Endodermal cell (in vitro differentiated cells): ENCODE results near the gene ANKRD34C. TPM values are rescaled to one million over a fixed set of nuclear protein-coding genes. Genes with fewer than 3 reads are reported as not detected.

Experiments used
- DNase-seq: peaks from one replicate; pipeline ENCODE4 v3.0.0-alpha.2; 2017
- H3K27ac ChIP-seq: 2 replicates; pipeline ENCODE4 v1.5.1; 2013; ENCODE audit warnings: mild to moderate bottlenecking, low read depth, low read length, moderate library complexity
- H3K27me3 ChIP-seq: 2 replicates; pipeline ENCODE4 v1.6.1; 2013; ENCODE audit warnings: mild to moderate bottlenecking, low read length, moderate library complexity; ENCODE audit not compliant: insufficient read depth, control insufficient read depth, poor library complexity, severe bottlenecking
- H3K36me3 ChIP-seq: 2 replicates; pipeline ENCODE4 v1.7.0; 2013; ENCODE audit warnings: mild to moderate bottlenecking, low read length, moderate library complexity; ENCODE audit not compliant: control insufficient read depth, insufficient read depth
- H3K4me1 ChIP-seq: one replicate; pipeline ENCODE4 v1.7.0; 2013; ENCODE audit warnings: low read length; ENCODE audit not compliant: control insufficient read depth, insufficient read depth
- H3K4me3 ChIP-seq: 2 replicates; pipeline ENCODE4 v1.5.1; 2013; ENCODE audit warnings: mild to moderate bottlenecking, low read length, moderate library complexity
- H3K9ac ChIP-seq: 2 replicates; pipeline ENCODE4 v1.6.1; 2013; ENCODE audit warnings: mild to moderate bottlenecking, low read length, moderate library complexity; ENCODE audit not compliant: poor library complexity, severe bottlenecking; ENCODE audit errors: extremely low read depth
- H3K9me3 ChIP-seq: 2 replicates; pipeline ENCODE4 v1.6.1; 2013; ENCODE audit warnings: mild to moderate bottlenecking, low read length, moderate library complexity; ENCODE audit not compliant: control insufficient read depth
- H3K27ac Mint-ChIP-seq: 2 replicates; pipeline ENCODE4 v1.8.0; 2020; ENCODE audit warnings: mixed read lengths
- H3K27me3 Mint-ChIP-seq: 2 replicates; pipeline ENCODE4 v1.8.0; 2021; ENCODE audit warnings: mild to moderate bottlenecking, mixed read lengths; ENCODE audit not compliant: insufficient read depth
- H3K36me3 Mint-ChIP-seq: 2 replicates; pipeline ENCODE4 v1.8.0; 2020; ENCODE audit warnings: low read depth, mixed read lengths
- H3K4me1 Mint-ChIP-seq: 2 replicates; pipeline ENCODE4 v1.8.0; 2020; ENCODE audit warnings: mixed read lengths
- H3K4me3 Mint-ChIP-seq: 2 replicates; pipeline ENCODE4 v1.8.0; 2020; ENCODE audit warnings: mild to moderate bottlenecking, moderate library complexity, mixed read lengths
- H3K9me3 Mint-ChIP-seq: 2 replicates; pipeline ENCODE4 v1.8.0; 2020; ENCODE audit warnings: mild to moderate bottlenecking, mixed read lengths
- WGBS, 2 experiments: methylation state at CpG; one replicate each; pipeline versions ENCODE4 v1.1.5 to v1.1.7; 2013; ENCODE audit warnings: missing lambda C conversion rate in 2 of 2, mixed read lengths in 1 of 2; ENCODE audit not compliant: insufficient coverage in 1 of 2, insufficient read length in 1 of 2; 5-methylcytosine and 5-hydroxymethylcytosine counted together
- total RNA-seq, 2 donors: library from RNA; stranded (reverse); fragmentation: NEBNext Ultra II Directional in 1 of 2; extraction: Animal tissue kit (Norgen Biotek cat#: 25700) in 1 of 2; gene quantifications; 2 replicates in 1 of 2; 3 replicates in 1 of 2; pipeline ENCODE4 v1.2.1, GENCODE V29; 2021
- TF ChIP-seq, protein P1 (sequence below): fragments of 200-600 bp; sonication (generic); conservative IDR thresholded peaks from 2 replicates; pipeline ENCODE4 v1.5.0; 2021; ENCODE audit warnings: antibody characterized with exemption, mild to moderate bottlenecking

ANKRD34C gene
- total RNA-seq, 2 donors from 2014 or later, result not detected

DNA sequence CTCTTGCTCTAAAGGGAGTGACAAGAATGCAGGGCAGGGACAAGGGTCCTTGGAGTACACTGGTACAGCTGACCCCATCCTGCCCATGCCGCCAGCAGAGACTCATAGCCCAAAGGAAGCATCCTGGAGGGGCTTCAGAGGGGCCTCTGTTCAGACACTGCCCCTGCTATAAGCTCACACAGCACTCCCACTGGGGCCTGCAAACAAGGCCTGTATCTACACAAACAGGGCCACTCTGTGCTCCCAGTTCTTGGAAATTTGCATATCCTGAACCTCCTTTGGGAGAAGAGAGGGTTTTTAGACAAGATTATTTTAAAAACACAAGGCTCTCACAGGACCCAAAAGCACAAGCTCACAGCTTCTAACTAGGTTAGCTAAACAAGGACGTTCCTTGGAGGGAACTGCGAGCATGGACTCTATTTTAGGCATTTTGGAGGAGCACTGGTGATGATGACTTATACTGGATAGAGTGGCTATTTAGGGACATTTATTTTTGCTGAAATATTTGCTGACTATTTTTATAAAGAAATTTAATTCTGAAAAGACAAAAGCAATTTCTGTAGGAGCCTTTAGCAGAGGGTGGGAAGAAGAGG, 16.4 kb upstream of the ANKRD34C start:
- no peaks in the 10 kb centered on the region for H3K27me3 ChIP-seq
- H3K36me3 ChIP-seq, result no peaks in the 10 kb centered on the region
- no peaks in the 10 kb centered on the region for H3K9me3 Mint-ChIP-seq
- H3K27ac Mint-ChIP-seq, result no peak overlapping the region
- no peaks in the 10 kb centered on the region for H3K36me3 Mint-ChIP-seq
- no peaks in the 10 kb centered on the region for H3K4me1 Mint-ChIP-seq
- TF ChIP-seq, protein P1, sequence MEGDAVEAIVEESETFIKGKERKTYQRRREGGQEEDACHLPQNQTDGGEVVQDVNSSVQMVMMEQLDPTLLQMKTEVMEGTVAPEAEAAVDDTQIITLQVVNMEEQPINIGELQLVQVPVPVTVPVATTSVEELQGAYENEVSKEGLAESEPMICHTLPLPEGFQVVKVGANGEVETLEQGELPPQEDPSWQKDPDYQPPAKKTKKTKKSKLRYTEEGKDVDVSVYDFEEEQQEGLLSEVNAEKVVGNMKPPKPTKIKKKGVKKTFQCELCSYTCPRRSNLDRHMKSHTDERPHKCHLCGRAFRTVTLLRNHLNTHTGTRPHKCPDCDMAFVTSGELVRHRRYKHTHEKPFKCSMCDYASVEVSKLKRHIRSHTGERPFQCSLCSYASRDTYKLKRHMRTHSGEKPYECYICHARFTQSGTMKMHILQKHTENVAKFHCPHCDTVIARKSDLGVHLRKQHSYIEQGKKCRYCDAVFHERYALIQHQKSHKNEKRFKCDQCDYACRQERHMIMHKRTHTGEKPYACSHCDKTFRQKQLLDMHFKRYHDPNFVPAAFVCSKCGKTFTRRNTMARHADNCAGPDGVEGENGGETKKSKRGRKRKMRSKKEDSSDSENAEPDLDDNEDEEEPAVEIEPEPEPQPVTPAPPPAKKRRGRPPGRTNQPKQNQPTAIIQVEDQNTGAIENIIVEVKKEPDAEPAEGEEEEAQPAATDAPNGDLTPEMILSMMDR, result no peak
- H3K9ac ChIP-seq, result no peak overlapping the region
- no peak overlapping the region for H3K27ac ChIP-seq
- no peaks in the 10 kb centered on the region for H3K4me1 ChIP-seq
- no peak overlapping the region for H3K4me3 Mint-ChIP-seq
- 92 to 100% methylated on average over 2 to 3 of the region's 3 CpGs for WGBS, 2 experiments
- no peak for DNase-seq
- H3K4me3 ChIP-seq, result no peak overlapping the region
- no peaks in the 10 kb centered on the region for H3K9me3 ChIP-seq
- H3K27me3 Mint-ChIP-seq, result peaks cover 2% of the 10 kb centered on the region

DNA sequence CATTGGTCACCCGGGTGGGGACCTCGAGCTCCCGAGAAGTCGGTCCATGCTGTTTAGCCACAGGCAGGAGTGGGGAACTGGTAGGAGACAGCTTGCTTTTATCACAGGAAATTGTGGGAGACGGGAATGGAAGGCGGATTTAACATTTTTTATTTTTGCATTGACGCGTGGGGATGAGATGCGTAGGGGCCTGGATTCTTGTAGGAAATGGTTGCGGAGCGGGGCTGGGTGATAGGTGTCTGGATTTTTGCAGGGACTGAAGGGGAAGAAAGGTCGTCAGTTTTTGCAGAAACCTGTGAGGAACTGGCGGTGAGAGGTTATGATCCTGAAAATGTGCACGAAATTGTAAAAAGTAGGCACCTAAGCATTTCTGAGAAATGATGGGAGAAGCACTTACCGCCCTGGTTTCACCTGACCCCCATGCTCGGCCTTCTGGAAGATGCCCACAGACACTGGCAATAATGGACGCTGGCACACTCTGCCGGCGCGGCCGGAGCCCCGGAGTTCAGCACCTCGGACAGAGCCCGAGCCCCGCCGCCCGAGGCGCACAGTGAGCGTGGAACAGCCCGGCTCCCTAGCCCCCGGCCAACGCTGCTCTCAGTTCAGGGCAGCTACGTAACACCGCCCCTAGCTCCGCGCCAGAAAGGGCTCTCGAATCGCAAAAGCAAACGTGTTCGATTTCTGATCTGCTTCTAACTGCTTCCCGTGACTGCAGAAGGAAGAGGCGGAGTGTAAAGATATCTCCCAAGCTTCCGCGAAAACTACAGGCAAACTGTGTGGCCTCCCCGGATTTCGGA, 928 bp downstream of the ANKRD34C start:
- Mint-ChIP-seq H3K4me3 (no peak overlapping the region), H3K27me3 (peaks cover 91% of the 10 kb centered on the region)

DNA sequence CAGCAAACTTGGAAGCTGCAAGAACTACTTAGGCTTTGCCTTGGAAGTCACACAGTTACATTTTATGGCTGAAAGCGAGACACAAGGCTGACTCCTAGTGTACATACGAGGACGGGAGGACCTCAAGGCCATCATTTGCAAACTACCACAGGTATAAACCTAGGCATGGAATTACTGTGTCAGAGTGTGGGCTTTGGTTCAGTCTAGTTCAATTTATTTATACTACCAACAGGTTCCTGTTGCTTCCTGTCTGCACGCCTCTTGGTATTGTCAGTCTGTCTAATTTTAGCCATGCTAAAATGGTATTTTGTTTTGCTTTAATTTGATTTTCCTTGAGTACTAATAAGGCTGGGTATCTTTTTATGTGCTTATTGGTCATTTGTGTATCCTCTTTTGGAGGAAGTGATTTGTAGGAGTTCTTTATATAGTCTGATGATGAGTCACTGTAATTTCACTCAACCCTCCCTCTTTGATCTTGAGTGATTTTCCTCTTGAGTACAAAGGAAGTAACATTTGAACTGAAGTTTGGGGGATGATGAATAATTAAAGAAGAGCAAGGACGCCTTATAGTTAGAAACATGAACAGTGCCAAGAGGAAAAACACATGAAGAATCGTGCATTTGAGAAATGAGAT, 8.2 kb downstream of the ANKRD34C start:
- Mint-ChIP-seq H3K27me3 (peaks cover 69% of the 10 kb centered on the region), H3K36me3 (no peaks in the 10 kb centered on the region), H3K27ac (no peak overlapping the region), H3K4me1 (no peaks in the 10 kb centered on the region), H3K9me3 (no peaks in the 10 kb centered on the region), H3K4me3 (no peak overlapping the region)
- no peak overlapping the region for H3K9ac ChIP-seq
- WGBS, 2 experiments, result 83 to 88% methylated on average over 2 to 6 of the region's 6 CpGs
- no peaks in the 10 kb centered on the region for H3K9me3 ChIP-seq
- H3K4me3 ChIP-seq, result no peak overlapping the region
- H3K27me3 ChIP-seq, result peaks cover 68% of the 10 kb centered on the region
- no peaks in the 10 kb centered on the region for H3K4me1 ChIP-seq
- DNase-seq, result no peak
- H3K36me3 ChIP-seq, result no peaks in the 10 kb centered on the region
- TF ChIP-seq, protein P1, result no peak
- H3K27ac ChIP-seq, result no peak overlapping the region

More for the DNA sequence above, 928 bp downstream of the ANKRD34C start:
- Mint-ChIP-seq H3K4me1 (peaks cover 4% of the 10 kb centered on the region), H3K9me3 (no peaks in the 10 kb centered on the region), H3K27ac (no peak overlapping the region), H3K36me3 (no peaks in the 10 kb centered on the region)
- Histone ChIP-seq H3K4me3 (peak overlapping the region; percentile 41), H3K9me3 (no peaks in the 10 kb centered on the region), H3K27ac (no peak overlapping the region), H3K27me3 (peaks cover 99% of the 10 kb centered on the region), H3K4me1 (no peaks in the 10 kb centered on the region), H3K36me3 (no peaks in the 10 kb centered on the region), H3K9ac (no peak overlapping the region)
- peak; percentile 92 for DNase-seq
- TF ChIP-seq, protein P1, result no peak
- WGBS, 2 experiments, result 12 to 14% methylated on average over 34 to 46 of the region's 46 CpGs
